H1 (cell line): Measurements from ENCODE around the gene CFAP58. TPM values are rescaled to one million over a fixed set of nuclear protein-coding genes. Genes with fewer than 3 reads are reported as not detected.

Experiments
- CTCF ChIA-PET: fragments of 300-600 bp; sonication (Branson Sonifier 250); formaldehyde crosslinking; loops from one replicate; lab custom pipeline; 2021; ENCODE audit not compliant: partially characterized antibody; lab: Charles Lee
- POLR2A ChIA-PET: fragments of 300-600 bp; sonication (Branson Sonifier 250); formaldehyde crosslinking; loops from one replicate; lab custom pipeline; 2021; ENCODE audit warnings: inconsistent platforms; ENCODE audit not compliant: partially characterized antibody; lab: Charles Lee
- DNase-seq, 2 experiments: peaks; one replicate each; pipeline versions ENCODE4 v3.0.0 to v3.0.0-alpha.2; 2010 to 2022; ENCODE audit warnings: low spot score in 2 of 2, low read depth in 1 of 2, mixed read lengths in 1 of 2
- FAIRE-seq: peaks from 2 replicates; lab custom pipeline; 2011; peaks lifted over from hg19 to GRCh38; lab: Jason Lieb, UNC
- H2AFZ ChIP-seq: 2 replicates; pipeline ENCODE4 v1.8.1; 2012; ENCODE audit warnings: low read length, inconsistent platforms
- H2AK5ac ChIP-seq: 2 replicates; pipeline ENCODE4 v1.6.1; 2013; ENCODE audit warnings: low read depth, low read length
- H2BK120ac ChIP-seq: replicated peaks from 2 replicates; pipeline ENCODE3; 2013; ENCODE audit warnings: low read depth, low read length, inconsistent platforms
- H2BK12ac ChIP-seq: 2 replicates; pipeline ENCODE4 v1.6.1; 2013; ENCODE audit warnings: low read depth, low read length
- H2BK15ac ChIP-seq: 2 replicates; pipeline ENCODE4 v1.6.1; 2013; ENCODE audit warnings: low read length
- H2BK20ac ChIP-seq: 2 replicates; pipeline ENCODE4 v1.6.1; 2013; ENCODE audit warnings: low read length
- H2BK5ac ChIP-seq: 2 replicates; pipeline ENCODE4 v1.6.1; 2013; ENCODE audit warnings: low read depth, low read length
- H3K14ac ChIP-seq: 2 replicates; pipeline ENCODE4 v1.6.1; 2013; ENCODE audit warnings: inconsistent platforms; ENCODE audit not compliant: insufficient read length
- H3K18ac ChIP-seq: 2 replicates; pipeline ENCODE4 v1.6.1; 2013; ENCODE audit warnings: low read length; ENCODE audit errors: extremely low read depth
- H3K23ac ChIP-seq: 2 replicates; pipeline ENCODE4 v1.6.1; 2013; ENCODE audit warnings: inconsistent platforms; ENCODE audit not compliant: insufficient read length
- H3K23me2 ChIP-seq: 2 replicates; pipeline ENCODE4 v1.6.1; 2013; ENCODE audit warnings: low read depth, low read length
- H3K27ac ChIP-seq: 2 replicates; pipeline ENCODE4 v1.6.1; 2011; ENCODE audit warnings: low read depth, low read length, inconsistent platforms
- H3K27me3 ChIP-seq, 4 experiments: replicated peaks in 1 of 4; 1 replicate in 1 of 4; 2 replicates in 3 of 4; pipeline versions ENCODE4 v1.6.1 to v1.8.1; 2011 to 2013; ENCODE audit warnings: low read length in 3 of 4, mild to moderate bottlenecking in 3 of 4, inconsistent platforms in 2 of 4, mixed read lengths in 2 of 4, moderate library complexity in 1 of 4; ENCODE audit not compliant: control insufficient read depth in 3 of 4, insufficient read depth in 3 of 4; ENCODE audit errors: extremely low read depth in 1 of 4
- H3K36me3 ChIP-seq, 4 experiments: 2 replicates each; pipeline versions ENCODE4 v1.6.1 to v1.8.1; 2011 to 2013; ENCODE audit warnings: mild to moderate bottlenecking in 4 of 4, low read length in 3 of 4, moderate library complexity in 2 of 4, control low read depth in 1 of 4, inconsistent platforms in 1 of 4; ENCODE audit not compliant: insufficient read depth in 4 of 4, control insufficient read depth in 2 of 4
- H3K4ac ChIP-seq: replicated peaks from 2 replicates; pipeline ENCODE3; 2013; ENCODE audit warnings: low read length, low read depth, mixed read lengths, inconsistent platforms; ENCODE audit not compliant: insufficient read length
- H3K4me1 ChIP-seq, 4 experiments: replicated peaks in 1 of 4; 1 replicate in 1 of 4; 2 replicates in 3 of 4; pipeline versions ENCODE4 v1.6.1 to v1.8.1; 2011 to 2013; ENCODE audit warnings: low read length in 3 of 4, inconsistent platforms in 2 of 4, mixed read lengths in 1 of 4; ENCODE audit not compliant: insufficient read depth in 4 of 4, control insufficient read depth in 3 of 4
- H3K4me2 ChIP-seq, 2 experiments: 2 replicates each; pipeline versions ENCODE4 v1.6.1 to v1.8.1; 2011 to 2013; ENCODE audit warnings: low read depth in 2 of 2, low read length in 2 of 2, control low read depth in 1 of 2, inconsistent platforms in 1 of 2, mild to moderate bottlenecking in 1 of 2; ENCODE audit not compliant: insufficient read depth in 1 of 2
- H3K4me3 ChIP-seq, 4 experiments: fragments of 200-600, 300-600 bp in 1 of 4; sonication (generic), shearing (Covaris generic), sonication (Bioruptor Twin) in 1 of 4; 2 replicates each; pipeline versions ENCODE4 v1.5.1 to v1.8.1; 2011 to 2016; ENCODE audit warnings: low read length in 4 of 4, low read depth in 3 of 4, control low read depth in 2 of 4, inconsistent platforms in 2 of 4, mild to moderate bottlenecking in 2 of 4, mixed read lengths in 1 of 4, moderate library complexity in 1 of 4; ENCODE audit not compliant: insufficient read depth in 2 of 4; ENCODE audit errors: extremely low read depth in 1 of 4
- H3K56ac ChIP-seq: replicated peaks from 2 replicates; pipeline ENCODE3; 2013; ENCODE audit warnings: low read depth, mild to moderate bottlenecking, mixed read lengths, low read length, inconsistent platforms; ENCODE audit not compliant: insufficient read length
- H3K79me1 ChIP-seq: 2 replicates; pipeline ENCODE4 v1.6.1; 2013; ENCODE audit warnings: low read depth, low read length, control low read depth
- H3K79me2 ChIP-seq, 2 experiments: 2 replicates each; pipeline versions ENCODE4 v1.6.1 to v1.8.1; 2012 to 2013; ENCODE audit warnings: low read length in 2 of 2, mild to moderate bottlenecking in 2 of 2, inconsistent platforms in 1 of 2; ENCODE audit not compliant: insufficient read depth in 2 of 2, control insufficient read depth in 1 of 2
- H3K9ac ChIP-seq, 4 experiments: replicated peaks in 1 of 4; 1 replicate in 1 of 4; 2 replicates in 3 of 4; pipeline versions ENCODE4 v1.6.1 to v1.8.1; 2011 to 2013; ENCODE audit warnings: low read depth in 3 of 4, low read length in 3 of 4, control low read depth in 2 of 4, mild to moderate bottlenecking in 2 of 4, moderate library complexity in 2 of 4, inconsistent platforms in 1 of 4; ENCODE audit errors: extremely low read depth in 1 of 4
- H3K9me3 ChIP-seq, 2 experiments: 2 replicates each; pipeline versions ENCODE4 v1.6.1 to v1.8.1; 2012 to 2013; ENCODE audit warnings: mild to moderate bottlenecking in 2 of 2, moderate library complexity in 2 of 2, control low read depth in 1 of 2, inconsistent platforms in 1 of 2, low read depth in 1 of 2, low read length in 1 of 2, mixed read lengths in 1 of 2; ENCODE audit not compliant: insufficient read depth in 2 of 2
- H4K20me1 ChIP-seq, 2 experiments: replicated peaks in 1 of 2; 2 replicates each; pipeline versions ENCODE3 to v1.8.1; 2011 to 2013; ENCODE audit warnings: inconsistent platforms in 2 of 2, low read length in 2 of 2, mild to moderate bottlenecking in 1 of 2; ENCODE audit not compliant: insufficient read depth in 2 of 2, control insufficient read depth in 1 of 2
- H4K5ac ChIP-seq: 2 replicates; pipeline ENCODE4 v1.6.1; 2013; ENCODE audit warnings: low read length, low read depth, mixed read lengths, inconsistent platforms; ENCODE audit not compliant: insufficient read length
- H4K8ac ChIP-seq: 2 replicates; pipeline ENCODE4 v1.8.0; 2013; ENCODE audit warnings: mild to moderate bottlenecking, moderate library complexity, low read length, inconsistent platforms; ENCODE audit not compliant: insufficient read depth; ENCODE audit errors: extremely low read depth
- H4K91ac ChIP-seq: replicated peaks from 2 replicates; pipeline ENCODE3; 2013; ENCODE audit warnings: low read length, mixed read lengths, inconsistent platforms; ENCODE audit not compliant: insufficient read length
- BCL11A ChIP-seq, 2 experiments: IDR thresholded peaks; one replicate each; pipeline ENCODE4 v1.6.1; 2011; ENCODE audit warnings: low read depth in 2 of 2, low read length in 2 of 2, mild to moderate bottlenecking in 2 of 2
- BRCA1 ChIP-seq: IDR thresholded peaks from 2 replicates; pipeline ENCODE4 v1.6.1; 2012; ENCODE audit warnings: low read depth, low read length, improper control_type of control experiment
- CHD2 ChIP-seq: IDR thresholded peaks from 2 replicates; pipeline ENCODE4 v1.6.1; 2012; ENCODE audit warnings: low read length, improper control_type of control experiment
- EP300 ChIP-seq, 2 experiments: IDR thresholded peaks; 1 replicate in 1 of 2; 2 replicates in 1 of 2; pipeline ENCODE4 v1.6.1; 2011 to 2012; ENCODE audit warnings: low read depth in 2 of 2, low read length in 2 of 2, mild to moderate bottlenecking in 2 of 2, borderline replicate concordance in 1 of 2, inconsistent platforms in 1 of 2, moderate library complexity in 1 of 2
- MAFK ChIP-seq: IDR thresholded peaks from 2 replicates; pipeline ENCODE4 v1.6.1; 2012; ENCODE audit warnings: low read depth, mild to moderate bottlenecking, improper control_type of control experiment, low read length
- POLR2A ChIP-seq, 2 experiments: IDR thresholded peaks; 1 replicate in 1 of 2; 2 replicates in 1 of 2; pipeline ENCODE4 v1.6.1; 2011; ENCODE audit warnings: low read depth in 2 of 2, low read length in 2 of 2, mild to moderate bottlenecking in 2 of 2; ENCODE audit errors: control extremely low read depth in 1 of 2
- SAP30 ChIP-seq: fragments of 300-600 bp; sonication (generic); IDR thresholded peaks from 2 replicates; pipeline ENCODE4 v1.7.1; 2012; ENCODE audit warnings: low read length, moderate library complexity, mild to moderate bottlenecking, inconsistent platforms; ENCODE audit not compliant: insufficient read depth, insufficient replicate concordance
- SIRT6 ChIP-seq: IDR thresholded peaks from one replicate; pipeline ENCODE4 v1.7.1; 2012; ENCODE audit warnings: low read length, inconsistent platforms
- SIX5 ChIP-seq: IDR thresholded peaks from 2 replicates; pipeline ENCODE4 v1.6.1; 2011; ENCODE audit warnings: mild to moderate bottlenecking, low read depth, low read length
- SP4 ChIP-seq: IDR thresholded peaks from 2 replicates; pipeline ENCODE4 v1.6.1; 2012; ENCODE audit warnings: low read length, inconsistent platforms
- TEAD4 ChIP-seq: IDR thresholded peaks from 2 replicates; pipeline ENCODE4 v1.6.1; 2012; ENCODE audit warnings: low read depth, low read length, inconsistent platforms, mixed read lengths
- WGBS, 2 experiments: shearing (Covaris generic) in 1 of 2; methylation state at CpG; one replicate each; pipeline versions ENCODE4 v1.1.6 to v1.1.7; 2013 to 2015; ENCODE audit warnings: low lambda C conversion rate in 2 of 2, mixed read lengths in 2 of 2, inconsistent platforms in 1 of 2, low coverage in 1 of 2, missing lambda C conversion rate in 1 of 2; ENCODE audit not compliant: insufficient replicate concordance in 2 of 2, insufficient coverage in 1 of 2, insufficient read length in 1 of 2; ENCODE audit errors: extremely low coverage in 1 of 2, missing lambda C conversion rate in 1 of 2; 5-methylcytosine and 5-hydroxymethylcytosine counted together
- polyA plus RNA-seq, 7 experiments: library from polyadenylated mRNA; depleted of rRNA in 3 of 7; stranded (reverse) in 5 of 7; unstranded in 2 of 7; fragments of >200 nt in 5 of 7; fragments of 200-250 nt in 2 of 7; gene quantifications; 1 replicate in 5 of 7; 2 replicates in 1 of 7; 4 replicates in 1 of 7; pipeline versions ENCODE4 v1.2.1 to v1.2.3, GENCODE V29; 2011 to 2013; ENCODE audit warnings: missing spikeins in 2 of 7, mixed read lengths in 2 of 7
- total RNA-seq: library from RNA; stranded (reverse); fragmentation: NEBNext Ultra II Directional; extraction: Animal tissue kit (Norgen Biotek cat#: 25700); gene quantifications from 2 replicates; pipeline ENCODE4 v1.2.1, GENCODE V29; 2021
- TF ChIP-seq, protein P1 (sequence below): IDR thresholded peaks from 2 replicates; pipeline ENCODE4 v1.6.1; 2012; ENCODE audit warnings: low read length, inconsistent platforms

CFAP58 gene
- total and polyA plus RNA-seq, 2 of the 8 experiments (the other 6 are each of a cell fraction or from before 2014, with no cell fraction given): 0.32 to 0.71 TPM

DNA sequence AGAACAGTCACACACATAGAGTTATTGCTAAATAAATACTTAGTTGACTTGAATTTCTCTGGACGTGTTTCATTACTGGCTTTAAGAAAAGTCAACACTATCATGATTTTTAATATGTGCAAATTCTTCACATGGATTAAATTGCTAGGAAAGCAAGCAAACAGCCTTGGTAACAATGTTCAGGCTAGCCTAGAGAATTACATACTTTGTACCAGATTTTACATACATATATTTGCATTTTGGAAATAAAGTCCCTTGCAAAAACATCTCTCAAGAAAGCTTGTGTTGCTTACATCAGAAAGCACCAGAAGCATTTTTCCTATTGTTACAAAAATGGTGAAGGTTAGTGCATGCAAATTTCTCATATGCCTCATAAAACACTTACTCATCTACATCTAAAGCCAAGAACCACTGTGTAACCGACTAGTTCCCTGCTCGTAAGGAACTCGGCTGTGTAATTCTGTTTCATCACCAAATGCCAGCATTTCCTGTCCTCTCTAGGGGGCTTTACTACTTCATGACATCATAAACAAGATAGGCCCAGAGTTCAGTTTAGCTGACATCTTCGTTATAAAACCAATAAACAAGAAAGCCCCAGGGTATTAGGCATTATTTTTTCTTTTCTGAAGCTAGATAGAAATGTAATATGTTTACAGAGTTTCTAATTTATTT lies 87.8 kb downstream of the CFAP58 start:
- no peak overlapping the region for H2BK5ac ChIP-seq
- H3K36me3 ChIP-seq: no peaks in the 10 kb centered on the region
- no peak overlapping the region for H2BK12ac ChIP-seq
- H3K14ac ChIP-seq: no peak overlapping the region
- CTCF ChIA-PET: interaction anchor here (1.0 kb wide), 1 partner anchor 135 kb away, joined by 3 read pairs; no protein-coding TSS in a partner anchor
- H3K9ac ChIP-seq: no peak overlapping the region
- no peak overlapping the region for H4K8ac ChIP-seq
- no peak overlapping the region for H3K56ac ChIP-seq
- no peak overlapping the region for H3K23ac ChIP-seq
- no peak overlapping the region for H3K4ac ChIP-seq
- 78% methylated on average over 5 of the region's 5 CpGs; no CpG with 5 or more reads in 1 of the 2 experiments for WGBS, 2 experiments
- no peaks in the 10 kb centered on the region for H4K20me1 ChIP-seq
- H3K9me3 ChIP-seq: no peaks in the 10 kb centered on the region
- H2BK120ac ChIP-seq: no peak overlapping the region
- H2AK5ac ChIP-seq: no peak overlapping the region
- H4K5ac ChIP-seq: no peak overlapping the region
- H4K91ac ChIP-seq: no peak overlapping the region
- H3K4me3 ChIP-seq: no peak overlapping the region
- no peak for DNase-seq
- H3K79me1 ChIP-seq: no peaks in the 10 kb centered on the region
- no peaks in the 10 kb centered on the region; the same call in 1 of the 2 replicates for H3K23me2 ChIP-seq
- FAIRE-seq: no peak
- peaks cover 0 to 2% (median 0%) of the 10 kb centered on the region in 4 experiments; a peak in 1 of 7 replicates for H3K4me1 ChIP-seq
- no peaks in the 10 kb centered on the region for H3K27me3 ChIP-seq
- H2BK20ac ChIP-seq: no peak overlapping the region
- H3K4me2 ChIP-seq: no peak overlapping the region
- H2AFZ ChIP-seq: no peak overlapping the region
- POLR2A ChIA-PET: no interaction called here
- H3K79me2 ChIP-seq: no peaks in the 10 kb centered on the region
- no peak overlapping the region for H3K18ac ChIP-seq
- no peak overlapping the region for H3K27ac ChIP-seq
- H2BK15ac ChIP-seq: no peak overlapping the region
- no peak for TF ChIP-seq MAFK
- no peak for TF ChIP-seq POLR2A (IDR thresholded peaks at IDR 0.05; ENCODE audit: control extremely low read depth in 1 of 2, low read depth in 2 of 2, low read length in 2 of 2)
- no peak for TF ChIP-seq SIX5
- no peak for TF ChIP-seq EP300 (IDR thresholded peaks at IDR 0.05; ENCODE audit: borderline replicate concordance in 1 of 2, low read depth in 2 of 2, low read length in 2 of 2)
- no peak for TF ChIP-seq SAP30
- TF ChIP-seq SP4: no peak
- no peak for TF ChIP-seq BCL11A (IDR thresholded peaks at IDR 0.05; ENCODE audit: low read depth in 2 of 2, low read length in 2 of 2)
- no peak for TF ChIP-seq BRCA1
- no peak for TF ChIP-seq SIRT6
- TF ChIP-seq, protein P1, sequence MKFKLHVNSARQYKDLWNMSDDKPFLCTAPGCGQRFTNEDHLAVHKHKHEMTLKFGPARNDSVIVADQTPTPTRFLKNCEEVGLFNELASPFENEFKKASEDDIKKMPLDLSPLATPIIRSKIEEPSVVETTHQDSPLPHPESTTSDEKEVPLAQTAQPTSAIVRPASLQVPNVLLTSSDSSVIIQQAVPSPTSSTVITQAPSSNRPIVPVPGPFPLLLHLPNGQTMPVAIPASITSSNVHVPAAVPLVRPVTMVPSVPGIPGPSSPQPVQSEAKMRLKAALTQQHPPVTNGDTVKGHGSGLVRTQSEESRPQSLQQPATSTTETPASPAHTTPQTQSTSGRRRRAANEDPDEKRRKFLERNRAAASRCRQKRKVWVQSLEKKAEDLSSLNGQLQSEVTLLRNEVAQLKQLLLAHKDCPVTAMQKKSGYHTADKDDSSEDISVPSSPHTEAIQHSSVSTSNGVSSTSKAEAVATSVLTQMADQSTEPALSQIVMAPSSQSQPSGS: no peak
- no peak for TF ChIP-seq TEAD4
- TF ChIP-seq CHD2: no peak
